CD14-positive monocyte (primary cell): ENCODE data around the gene RGS3. TPM values are rescaled to one million over a fixed set of nuclear protein-coding genes. Genes with fewer than 3 reads are reported as not detected.

Source experiments
- DNase-seq, 3 donors: peaks; one replicate each; pipeline ENCODE4 v3.0.0-alpha.2; 2011 to 2022
- H2AFZ ChIP-seq: 2 replicates; pipeline ENCODE4 v1.6.0; 2012; ENCODE audit warnings: mild to moderate bottlenecking, low read depth, low read length, inconsistent platforms; ENCODE audit not compliant: insufficient read depth, poor library complexity, severe bottlenecking
- H3K27ac ChIP-seq, 2 donors: 1 replicate in 1 of 2; 2 replicates in 1 of 2; pipeline ENCODE4 v1.5.1; 2012 to 2013; ENCODE audit warnings: low read length in 2 of 2, control low read depth in 1 of 2, inconsistent platforms in 1 of 2, low read depth in 1 of 2, mild to moderate bottlenecking in 1 of 2
- H3K27me3 ChIP-seq, 2 donors: one replicate each; pipeline versions ENCODE4 v1.6.0 to v1.6.1; 2011 to 2013; ENCODE audit warnings: low read length in 2 of 2; ENCODE audit not compliant: control insufficient read depth in 2 of 2, insufficient read depth in 2 of 2
- H3K36me3 ChIP-seq, 2 donors: replicated peaks in 1 of 2; 1 replicate in 1 of 2; 2 replicates in 1 of 2; pipeline versions ENCODE4 v1.5.1 to v1.6.1; 2012 to 2013; ENCODE audit warnings: low read length in 2 of 2, control low read depth in 1 of 2, inconsistent platforms in 1 of 2, mild to moderate bottlenecking in 1 of 2; ENCODE audit not compliant: insufficient read depth in 2 of 2, control insufficient read depth in 1 of 2
- H3K4me1 ChIP-seq, 2 donors: 1 replicate in 1 of 2; 2 replicates in 1 of 2; pipeline versions ENCODE4 v1.5.1 to v1.6.1; 2012 to 2013; ENCODE audit warnings: low read length in 2 of 2, control low read depth in 1 of 2, inconsistent platforms in 1 of 2, mild to moderate bottlenecking in 1 of 2, moderate library complexity in 1 of 2; ENCODE audit not compliant: insufficient read depth in 2 of 2, control insufficient read depth in 1 of 2
- H3K4me2 ChIP-seq: replicated peaks from 2 replicates; pipeline ENCODE3; 2012; ENCODE audit warnings: low read length, moderate library complexity, mild to moderate bottlenecking; ENCODE audit not compliant: poor library complexity, severe bottlenecking; ENCODE audit errors: extremely low read depth
- H3K4me3 ChIP-seq, 3 experiments: fragments of 200-600 bp in 1 of 3; sonication (generic) in 1 of 3; replicated peaks in 1 of 3; 1 replicate in 2 of 3; 2 replicates in 1 of 3; pipeline ENCODE4 v1.5.1; 2011 to 2013; ENCODE audit warnings: low read length in 3 of 3, mild to moderate bottlenecking in 3 of 3, control low read depth in 2 of 3, low read depth in 2 of 3, inconsistent platforms in 1 of 3, moderate library complexity in 1 of 3
- H3K79me2 ChIP-seq: 2 replicates; pipeline ENCODE4 v1.6.0; 2012; ENCODE audit warnings: mild to moderate bottlenecking, control low read depth, inconsistent platforms, low read length, moderate library complexity; ENCODE audit not compliant: insufficient read depth
- H3K9ac ChIP-seq: 2 replicates; pipeline ENCODE4 v1.6.0; 2017; ENCODE audit warnings: low read length, mild to moderate bottlenecking; ENCODE audit not compliant: insufficient read depth, poor library complexity, severe bottlenecking
- H3K9me3 ChIP-seq, 2 donors: replicated peaks in 1 of 2; 1 replicate in 1 of 2; 2 replicates in 1 of 2; pipeline versions ENCODE4 v1.5.1 to v1.6.1; 2012 to 2013; ENCODE audit warnings: low read length in 2 of 2, control low read depth in 1 of 2; ENCODE audit not compliant: control insufficient read depth in 1 of 2, insufficient read depth in 1 of 2
- H4K20me1 ChIP-seq: 2 replicates; pipeline ENCODE4 v1.6.0; 2012; ENCODE audit warnings: mild to moderate bottlenecking, low read length, control low read depth, moderate library complexity; ENCODE audit not compliant: insufficient read depth
- H3K27ac Mint-ChIP-seq, 7 donors: one replicate each; pipeline ENCODE4 v1.8.0; 2020; ENCODE audit warnings: mild to moderate bottlenecking in 7 of 7, mixed read lengths in 7 of 7, moderate library complexity in 6 of 7, inconsistent platforms in 2 of 7
- H3K27me3 Mint-ChIP-seq, 3 donors: one replicate each; pipeline ENCODE4 v1.8.0; 2021 to 2022; ENCODE audit warnings: low read depth in 3 of 3, mild to moderate bottlenecking in 3 of 3, mixed read lengths in 3 of 3, moderate library complexity in 3 of 3, inconsistent platforms in 1 of 3
- H3K36me3 Mint-ChIP-seq, 2 donors: one replicate each; pipeline ENCODE4 v1.8.0; 2020; ENCODE audit warnings: mixed read lengths in 2 of 2, inconsistent platforms in 1 of 2, mild to moderate bottlenecking in 1 of 2
- H3K4me1 Mint-ChIP-seq: one replicate; pipeline ENCODE4 v1.8.0; 2020; ENCODE audit warnings: mild to moderate bottlenecking, mixed read lengths
- H3K4me3 Mint-ChIP-seq, 2 donors: one replicate each; pipeline ENCODE4 v1.8.0; 2020; ENCODE audit warnings: mild to moderate bottlenecking in 2 of 2, mixed read lengths in 2 of 2, moderate library complexity in 1 of 2
- H3K9me3 Mint-ChIP-seq, 7 donors: one replicate each; pipeline ENCODE4 v1.8.0; 2020 to 2022; ENCODE audit warnings: mixed read lengths in 7 of 7, mild to moderate bottlenecking in 6 of 7, moderate library complexity in 6 of 7, inconsistent platforms in 2 of 7
- WGBS: methylation state at CpG from one replicate; pipeline ENCODE4 v1.1.5; 2013; ENCODE audit warnings: missing lambda C conversion rate; ENCODE audit not compliant: insufficient coverage; 5-methylcytosine and 5-hydroxymethylcytosine counted together
- intact Hi-C, 2 donors: fragments of 100-400 bp; cut with micrococcal nuclease; formaldehyde crosslinking; loops; one replicate each; pipeline versions ENCODE4 v1.15.0 to v1.15.1; 2023
- polyA plus RNA-seq, 3 donors: library from polyadenylated mRNA; depleted of rRNA in 1 of 3; unstranded in 2 of 3; stranded (reverse) in 1 of 3; fragments of 300-500 nt in 2 of 3; fragments of >200 nt in 1 of 3; fragmentation: Illumina TruSeq in 2 of 3; gene quantifications; 1 replicate in 2 of 3; 2 replicates in 1 of 3; pipeline ENCODE4 v1.2.3, GENCODE V29; 2012 to 2021
- TF ChIP-seq, protein P1 (sequence below): fragments of 200-600 bp; IDR thresholded peaks from one replicate; pipeline ENCODE4 v1.8.0; 2022; ENCODE audit warnings: antibody characterized with exemption, mild to moderate bottlenecking

The RGS3 gene
- polyA plus RNA-seq, 3 donors: 9.1 to 16.2 (median 15.8) TPM

DNA sequence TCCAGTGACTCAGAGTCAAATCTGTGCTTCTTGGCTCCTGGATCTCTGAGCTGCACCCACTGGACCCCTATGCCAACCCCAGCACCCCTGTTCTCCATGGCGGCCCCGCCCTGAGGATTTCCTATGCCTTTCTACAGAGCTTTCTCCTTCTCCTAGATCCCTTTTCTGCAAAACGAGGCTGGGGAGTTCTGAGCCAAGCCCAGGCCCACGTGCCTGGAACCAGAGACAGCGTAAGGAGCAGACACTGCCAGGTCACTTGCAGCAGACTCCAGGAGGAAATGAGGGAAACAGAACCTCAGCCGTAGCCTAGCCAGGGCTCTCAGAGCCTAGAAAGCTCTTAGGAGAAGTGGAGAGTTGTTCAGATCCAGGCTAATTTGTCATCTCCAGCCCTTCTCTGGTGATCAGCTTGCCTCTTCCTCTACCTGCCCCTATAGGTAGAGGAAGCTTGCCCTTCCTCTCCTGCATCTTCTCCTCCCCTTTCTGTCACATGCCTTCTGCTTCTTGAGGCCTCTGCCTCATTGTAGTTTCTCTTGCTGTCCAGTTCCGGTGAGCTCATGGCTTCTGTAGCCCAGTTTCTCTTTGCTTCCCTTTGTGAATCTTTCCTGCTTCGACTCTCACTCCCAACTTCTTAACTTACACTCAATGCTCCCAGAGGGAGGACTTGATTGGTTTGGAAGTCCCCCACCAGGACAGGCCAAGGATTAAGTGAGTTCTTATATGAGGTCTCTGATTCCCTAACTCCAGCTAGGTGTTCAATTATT lies 163.4 kb downstream of the RGS3 start:
- no peak overlapping the region for H3K9ac ChIP-seq
- TF ChIP-seq, protein P1, sequence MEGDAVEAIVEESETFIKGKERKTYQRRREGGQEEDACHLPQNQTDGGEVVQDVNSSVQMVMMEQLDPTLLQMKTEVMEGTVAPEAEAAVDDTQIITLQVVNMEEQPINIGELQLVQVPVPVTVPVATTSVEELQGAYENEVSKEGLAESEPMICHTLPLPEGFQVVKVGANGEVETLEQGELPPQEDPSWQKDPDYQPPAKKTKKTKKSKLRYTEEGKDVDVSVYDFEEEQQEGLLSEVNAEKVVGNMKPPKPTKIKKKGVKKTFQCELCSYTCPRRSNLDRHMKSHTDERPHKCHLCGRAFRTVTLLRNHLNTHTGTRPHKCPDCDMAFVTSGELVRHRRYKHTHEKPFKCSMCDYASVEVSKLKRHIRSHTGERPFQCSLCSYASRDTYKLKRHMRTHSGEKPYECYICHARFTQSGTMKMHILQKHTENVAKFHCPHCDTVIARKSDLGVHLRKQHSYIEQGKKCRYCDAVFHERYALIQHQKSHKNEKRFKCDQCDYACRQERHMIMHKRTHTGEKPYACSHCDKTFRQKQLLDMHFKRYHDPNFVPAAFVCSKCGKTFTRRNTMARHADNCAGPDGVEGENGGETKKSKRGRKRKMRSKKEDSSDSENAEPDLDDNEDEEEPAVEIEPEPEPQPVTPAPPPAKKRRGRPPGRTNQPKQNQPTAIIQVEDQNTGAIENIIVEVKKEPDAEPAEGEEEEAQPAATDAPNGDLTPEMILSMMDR: no peak
- H3K27ac ChIP-seq: no peak overlapping the region
- H2AFZ ChIP-seq: no peak overlapping the region
- Mint-ChIP-seq H3K27ac (no peak overlapping the region), H3K4me3 (peak overlapping the region in 1 of 2 donors; percentile 28), H3K36me3 (no peaks in the 10 kb centered on the region), H3K4me1 (peaks cover 14% of the 10 kb centered on the region), H3K27me3 (peaks cover 3 to 6% (median 5%) of the 10 kb centered on the region in 3 donors), H3K9me3 (peaks cover 0 to 3% (median 0%) of the 10 kb centered on the region in 7 donors)
- H4K20me1 ChIP-seq: no peaks in the 10 kb centered on the region
- H3K27me3 ChIP-seq: peaks cover 0 to 6% of the 10 kb centered on the region in 2 donors
- no peaks in the 10 kb centered on the region for H3K79me2 ChIP-seq
- H3K36me3 ChIP-seq: no peaks in the 10 kb centered on the region
- H3K9me3 ChIP-seq: no peaks in the 10 kb centered on the region
- intact Hi-C loops: no loop called here
- no peak overlapping the region for H3K4me3 ChIP-seq
- 94% methylated on average over 4 of the region's 8 CpGs for WGBS
- H3K4me1 ChIP-seq: peaks cover 8 to 10% of the 10 kb centered on the region in 2 donors
- no peak overlapping the region for H3K4me2 ChIP-seq
- no peak for DNase-seq

DNA sequence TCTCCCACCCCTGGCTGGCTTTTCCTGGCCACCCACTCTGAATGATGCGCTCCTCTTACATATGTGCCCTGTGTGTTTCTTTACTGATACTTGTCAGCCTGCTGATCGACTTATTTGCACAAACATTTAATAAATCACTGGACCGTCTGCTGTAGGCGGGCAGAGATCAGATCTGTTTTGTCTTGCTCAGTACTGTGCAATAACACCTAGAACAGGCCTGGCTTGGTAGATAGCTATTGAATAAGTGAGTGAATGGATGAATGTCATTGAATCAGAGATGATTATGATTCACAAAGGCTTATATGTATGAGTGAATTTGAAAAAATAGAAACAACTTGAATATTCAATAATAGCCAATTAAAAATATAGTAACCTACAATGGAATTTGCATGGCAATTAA lies 165.1 kb downstream of the RGS3 start:
- H3K4me1 Mint-ChIP-seq: peaks cover 18% of the 10 kb centered on the region
- peaks cover 0 to 3% (median 0%) of the 10 kb centered on the region in 7 donors for H3K9me3 Mint-ChIP-seq

More for the DNA sequence above, 165.1 kb downstream of the RGS3 start:
- intact Hi-C loops: no loop called here
- no peak overlapping the region for H3K4me2 ChIP-seq
- H3K79me2 ChIP-seq: no peaks in the 10 kb centered on the region
- no peak overlapping the region for H3K27ac ChIP-seq
- H3K4me1 ChIP-seq: peaks cover 8 to 10% of the 10 kb centered on the region in 2 donors
- TF ChIP-seq, protein P1: no peak
- WGBS: 83% methylated on average over 1 of the region's 4 CpGs
- no peaks in the 10 kb centered on the region for H3K9me3 ChIP-seq
- no peak overlapping the region for H3K9ac ChIP-seq
- no peak overlapping the region for H3K4me3 ChIP-seq
- no peak for DNase-seq
- no peaks in the 10 kb centered on the region for H4K20me1 ChIP-seq
- peaks cover 0 to 6% of the 10 kb centered on the region in 2 donors for H3K27me3 ChIP-seq
- no peaks in the 10 kb centered on the region for H3K36me3 ChIP-seq
- no peak overlapping the region for H2AFZ ChIP-seq
- no peaks in the 10 kb centered on the region for H3K36me3 Mint-ChIP-seq
- no peak overlapping the region for H3K4me3 Mint-ChIP-seq
- peaks cover 9 to 13% (median 10%) of the 10 kb centered on the region in 3 donors for H3K27me3 Mint-ChIP-seq
- H3K27ac Mint-ChIP-seq: no peak overlapping the region
